C4-2B (cell line): ENCODE measurements around the gene CCDC34.
"Not testable (repeated sequence)": the region's sequence is repeated elsewhere in the genome, so short reads cannot be mapped to it uniquely, and the experiment has no call there.

Experiments used
- CTCF ChIP-seq: fragments of 450-650 bp; conservative IDR thresholded peaks from 2 replicates; pipeline ENCODE4 v1.5.1; 2017; ENCODE audit warnings: mild to moderate bottlenecking
- ZFX ChIP-seq: fragments of 450-650 bp; IDR thresholded peaks from 2 replicates; pipeline ENCODE4 v1.6.1; 2017

- TF ChIP-seq CTCF, ZFX: not testable (repeated sequence)
Measured at GRCh38 chr11:27322196-27322595, 40.8 kb downstream of the CCDC34 start.
